Measurements from ENCODE around the gene EIPR1. TPM values are rescaled to one million over a fixed set of nuclear protein-coding genes. Genes with fewer than 3 reads are reported as not detected.

Gene EIPR1
- total RNA-seq, 1 donor from 2014 or later: 46.4 TPM

DNA sequence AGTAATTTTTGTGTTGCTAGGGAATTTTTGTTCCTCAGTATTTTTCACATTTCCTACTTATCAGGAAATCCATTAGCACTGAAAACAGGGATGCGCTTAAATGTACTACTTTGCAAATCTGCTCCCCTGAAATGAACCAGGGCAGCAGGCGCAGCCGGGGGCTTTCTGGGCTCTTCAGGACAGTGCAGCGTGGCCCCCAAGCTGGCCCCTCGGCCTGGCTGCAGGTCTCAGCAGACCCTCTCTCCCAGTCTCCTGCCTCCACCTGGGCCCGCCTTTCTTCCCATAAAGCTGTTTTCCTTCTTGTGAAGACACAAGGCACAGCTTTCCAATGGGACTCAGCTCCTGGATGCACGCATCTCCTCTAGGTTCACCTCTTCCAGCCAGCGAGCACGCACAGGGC lies 35.3 kb downstream of the EIPR1 start:
- Mint-ChIP-seq H3K36me3 (ENCODE audit: low read depth) (peaks cover 19% of the 10 kb centered on the region), H3K9me3 (no peaks in the 10 kb centered on the region), H3K27ac (no peak overlapping the region), H3K4me1 (ENCODE audit: low read depth) (no peaks in the 10 kb centered on the region), H3K27me3 (ENCODE audit: low read depth) (no peaks in the 10 kb centered on the region), H3K4me3 (ENCODE audit: low read depth) (no peak overlapping the region)
- intact Hi-C loops (cut with micrococcal nuclease): no loop called here
- no peak for DNase-seq (ENCODE audit: low spot score)

DNA sequence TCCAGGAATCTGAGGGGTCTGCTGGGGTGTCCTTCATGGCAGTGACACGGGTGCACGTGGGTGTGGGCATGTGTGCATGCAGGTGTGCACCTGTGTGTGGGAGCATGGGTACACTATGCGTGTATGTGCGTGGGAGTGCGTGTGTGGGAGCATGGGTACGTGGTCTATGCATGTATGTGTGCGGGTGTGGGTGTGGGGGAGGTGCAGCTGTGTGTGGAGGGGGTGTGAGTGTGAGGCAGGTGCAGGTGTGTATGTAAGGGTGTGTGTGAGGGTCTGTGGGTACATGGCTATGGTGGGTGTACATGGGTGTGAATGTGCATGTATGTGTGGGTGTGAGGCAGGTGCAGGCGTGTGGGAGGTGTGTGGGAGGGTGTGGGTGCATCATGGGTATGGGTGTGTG lies 36.3 kb downstream of the EIPR1 start:
- intact Hi-C loops (cut with micrococcal nuclease): no loop called here
- no peaks in the 10 kb centered on the region for H3K9me3 Mint-ChIP-seq
- no peak for DNase-seq (ENCODE audit: low spot score)
- no peaks in the 10 kb centered on the region for H3K4me1 Mint-ChIP-seq (ENCODE audit: low read depth)
- no peak overlapping the region for H3K27ac Mint-ChIP-seq
- peaks cover 14% of the 10 kb centered on the region for H3K36me3 Mint-ChIP-seq (ENCODE audit: low read depth)
- no peak overlapping the region for H3K4me3 Mint-ChIP-seq (ENCODE audit: low read depth)
- no peaks in the 10 kb centered on the region for H3K27me3 Mint-ChIP-seq (ENCODE audit: low read depth)

DNA sequence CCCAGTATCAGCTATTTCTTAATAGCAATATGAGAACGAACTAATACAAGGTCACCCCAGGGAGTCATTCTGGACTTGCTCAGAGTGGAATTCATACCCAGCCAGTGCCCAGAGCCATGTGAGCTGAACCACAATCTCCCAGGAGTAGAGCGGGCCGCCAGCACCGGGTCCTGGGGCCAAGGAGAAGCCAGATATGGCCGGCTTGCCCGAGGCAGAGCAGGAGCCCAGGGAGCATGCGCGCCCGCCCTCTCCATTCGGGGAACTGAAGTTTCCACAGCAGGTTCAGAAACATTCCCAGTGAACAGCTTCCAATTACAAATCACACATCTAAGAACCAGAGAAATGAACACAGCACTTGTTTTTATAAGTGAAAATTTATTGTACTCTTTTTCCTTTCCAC lies 37.5 kb downstream of the EIPR1 start:
- intact Hi-C loops (cut with micrococcal nuclease): no loop called here
- H3K27ac Mint-ChIP-seq: no peak overlapping the region
- DNase-seq (ENCODE audit: low spot score): no peak
- no peaks in the 10 kb centered on the region for H3K9me3 Mint-ChIP-seq
- H3K36me3 Mint-ChIP-seq (ENCODE audit: low read depth): peaks cover 25% of the 10 kb centered on the region
- no peaks in the 10 kb centered on the region for H3K27me3 Mint-ChIP-seq (ENCODE audit: low read depth)
- no peaks in the 10 kb centered on the region for H3K4me1 Mint-ChIP-seq (ENCODE audit: low read depth)
- no peak overlapping the region for H3K4me3 Mint-ChIP-seq (ENCODE audit: low read depth)

DNA sequence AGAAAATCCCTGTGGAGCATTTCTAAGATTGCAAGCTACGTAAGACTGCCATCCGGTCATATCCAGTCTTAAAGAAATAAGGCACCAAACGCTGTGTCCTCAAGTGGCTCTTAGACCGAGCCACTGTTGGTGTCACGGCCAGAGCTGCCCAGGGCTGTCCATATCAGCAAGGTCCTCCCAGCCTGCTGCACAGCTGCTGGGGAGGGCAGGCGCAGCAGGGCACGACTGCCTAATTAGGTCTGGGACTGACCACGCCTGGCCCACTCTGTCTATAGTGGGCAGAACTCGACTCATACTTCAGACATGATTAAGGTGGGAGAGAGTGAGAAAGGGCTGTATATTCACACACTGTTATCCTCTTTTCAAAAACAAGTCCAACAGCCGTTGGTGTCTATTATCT lies 39.3 kb downstream of the EIPR1 start:
- intact Hi-C loops (cut with micrococcal nuclease): no loop called here
- H3K27ac Mint-ChIP-seq: no peak overlapping the region
- no peaks in the 10 kb centered on the region for H3K4me1 Mint-ChIP-seq (ENCODE audit: low read depth)
- no peaks in the 10 kb centered on the region for H3K9me3 Mint-ChIP-seq
- H3K4me3 Mint-ChIP-seq (ENCODE audit: low read depth): no peak overlapping the region
- no peaks in the 10 kb centered on the region for H3K27me3 Mint-ChIP-seq (ENCODE audit: low read depth)
- DNase-seq (ENCODE audit: low spot score): no peak
- peaks cover 41% of the 10 kb centered on the region for H3K36me3 Mint-ChIP-seq (ENCODE audit: low read depth)

DNA sequence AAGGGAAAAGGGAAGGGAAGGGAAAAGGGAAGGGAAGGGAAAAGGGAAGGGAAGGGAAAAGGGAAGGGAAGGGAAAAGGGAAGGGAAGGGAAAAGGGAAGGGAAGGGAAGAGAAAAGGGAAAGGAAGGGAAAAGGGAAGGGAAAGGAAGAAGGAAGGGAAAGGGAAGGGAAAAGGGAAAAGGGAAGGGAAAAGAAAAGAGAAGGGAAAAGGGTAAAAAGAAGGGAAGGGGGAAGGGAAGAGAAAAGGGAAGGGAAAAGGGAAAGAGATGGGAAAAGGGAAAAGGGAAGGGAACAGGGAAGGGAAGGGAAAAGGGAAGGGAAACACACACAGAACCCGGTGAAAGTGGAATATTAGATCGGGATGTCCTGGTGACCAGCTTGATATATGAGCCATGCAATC lies 40.8 kb downstream of the EIPR1 start:
- DNase-seq (ENCODE audit: low spot score): no peak
- peaks cover 55% of the 10 kb centered on the region for H3K36me3 Mint-ChIP-seq (ENCODE audit: low read depth)
- no peak overlapping the region for H3K4me3 Mint-ChIP-seq (ENCODE audit: low read depth)
- no peak overlapping the region for H3K27ac Mint-ChIP-seq
- no peaks in the 10 kb centered on the region for H3K9me3 Mint-ChIP-seq
- H3K4me1 Mint-ChIP-seq (ENCODE audit: low read depth): no peaks in the 10 kb centered on the region
- H3K27me3 Mint-ChIP-seq (ENCODE audit: low read depth): no peaks in the 10 kb centered on the region
- intact Hi-C loops (cut with micrococcal nuclease): no loop called here

DNA sequence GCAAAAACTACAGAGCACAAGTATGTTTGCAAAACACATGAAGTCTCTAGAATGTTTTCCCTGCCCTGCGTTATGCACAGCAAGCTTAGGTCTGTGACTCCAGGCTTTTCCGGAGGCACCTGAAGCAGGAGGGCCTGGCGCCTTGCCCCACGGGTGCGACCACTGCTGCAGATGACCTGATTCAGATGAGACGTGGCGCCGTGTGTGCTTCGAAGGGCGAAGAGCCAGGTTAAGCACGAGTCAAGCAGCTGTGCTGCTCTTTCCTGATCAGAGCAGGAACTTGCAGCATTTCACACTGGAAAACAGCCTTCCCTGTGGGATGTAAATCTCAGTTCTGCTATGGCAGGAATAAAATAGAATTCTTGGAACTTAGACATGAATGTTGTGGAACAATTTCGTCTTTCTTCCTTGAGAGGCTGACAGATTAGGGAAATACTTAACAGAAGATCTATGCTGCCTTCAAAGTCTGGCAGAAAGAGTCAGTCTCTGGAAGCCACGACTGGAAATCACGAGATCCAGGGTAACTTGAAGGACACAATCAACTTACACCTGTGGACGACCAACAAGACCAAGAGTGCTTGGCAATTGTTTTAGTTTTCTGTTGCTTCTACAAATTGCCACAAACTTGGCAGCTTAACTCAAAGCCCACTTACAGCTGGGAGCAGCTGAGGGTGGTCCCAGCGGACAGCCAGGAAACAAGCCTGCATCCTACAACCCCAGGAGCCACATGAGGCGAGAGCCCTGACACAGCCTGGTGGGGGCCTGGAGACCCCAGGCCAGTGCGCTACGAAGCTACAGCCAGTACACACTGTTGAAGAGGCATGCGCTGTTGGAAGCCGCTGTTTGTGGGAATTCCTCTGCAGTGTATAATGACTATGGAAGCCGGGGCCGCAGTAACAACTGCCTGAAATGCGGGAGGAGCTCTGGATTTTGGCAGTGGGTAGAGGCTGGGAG lies 42.9 kb downstream of the EIPR1 start:
- no peaks in the 10 kb centered on the region for H3K4me1 Mint-ChIP-seq (ENCODE audit: low read depth)
- H3K9me3 Mint-ChIP-seq: no peaks in the 10 kb centered on the region
- peaks cover 67% of the 10 kb centered on the region for H3K36me3 Mint-ChIP-seq (ENCODE audit: low read depth)
- DNase-seq (ENCODE audit: low spot score): no peak
- no peaks in the 10 kb centered on the region for H3K27me3 Mint-ChIP-seq (ENCODE audit: low read depth)
- no peak overlapping the region for H3K27ac Mint-ChIP-seq
- intact Hi-C loops (cut with micrococcal nuclease): no loop called here
- no peak overlapping the region for H3K4me3 Mint-ChIP-seq (ENCODE audit: low read depth)

DNA sequence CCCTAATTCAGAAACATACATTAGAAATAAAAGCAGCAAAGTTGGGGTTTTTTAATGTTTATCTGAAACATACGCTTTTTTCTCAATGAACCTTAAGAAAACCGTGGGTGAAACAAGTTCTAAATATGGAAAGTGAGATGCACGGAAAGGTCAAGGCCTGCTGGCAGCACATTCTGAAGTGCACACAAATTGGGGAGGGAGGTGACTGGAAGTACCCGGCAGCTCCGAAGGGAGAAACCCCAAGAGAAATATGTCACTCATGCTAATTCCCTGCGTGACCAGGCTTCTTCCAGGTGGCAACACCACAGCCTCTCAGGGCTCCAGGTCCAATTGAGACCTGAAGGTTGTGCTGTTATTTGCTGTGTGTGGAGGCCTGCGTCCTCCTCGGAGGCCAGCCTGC lies 45.5 kb downstream of the EIPR1 start:
- intact Hi-C loops (cut with micrococcal nuclease): no loop called here
- H3K27ac Mint-ChIP-seq: no peak overlapping the region
- DNase-seq (ENCODE audit: low spot score): no peak
- H3K9me3 Mint-ChIP-seq: no peaks in the 10 kb centered on the region
- no peaks in the 10 kb centered on the region for H3K27me3 Mint-ChIP-seq (ENCODE audit: low read depth)
- H3K4me3 Mint-ChIP-seq (ENCODE audit: low read depth): no peak overlapping the region
- peaks cover 56% of the 10 kb centered on the region for H3K36me3 Mint-ChIP-seq (ENCODE audit: low read depth)
- H3K4me1 Mint-ChIP-seq (ENCODE audit: low read depth): no peaks in the 10 kb centered on the region

DNA sequence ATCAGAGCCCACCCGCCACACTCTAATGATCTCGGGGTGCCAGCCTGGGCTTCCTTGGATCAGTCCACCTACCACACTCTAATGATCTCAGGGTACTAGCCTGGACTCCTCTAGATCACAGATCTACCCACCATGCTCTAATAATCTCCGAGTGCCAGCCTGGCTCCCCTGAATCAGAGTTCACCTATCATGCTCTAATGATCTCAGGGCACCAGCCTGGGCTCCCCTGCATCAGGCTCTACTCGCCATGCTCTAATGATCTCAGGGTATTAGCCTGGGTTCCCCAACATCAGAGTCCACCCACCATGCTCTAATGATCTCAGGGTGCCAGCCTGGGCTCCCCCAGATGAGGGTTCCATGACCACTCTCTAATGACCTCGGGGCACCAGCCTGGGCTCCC lies 48.1 kb downstream of the EIPR1 start:
- H3K9me3 Mint-ChIP-seq: no peaks in the 10 kb centered on the region
- H3K27ac Mint-ChIP-seq: no peak overlapping the region
- intact Hi-C loops (cut with micrococcal nuclease): no loop called here
- H3K4me3 Mint-ChIP-seq (ENCODE audit: low read depth): no peak overlapping the region
- H3K27me3 Mint-ChIP-seq (ENCODE audit: low read depth): no peaks in the 10 kb centered on the region
- no peaks in the 10 kb centered on the region for H3K4me1 Mint-ChIP-seq (ENCODE audit: low read depth)
- H3K36me3 Mint-ChIP-seq (ENCODE audit: low read depth): peaks cover 36% of the 10 kb centered on the region
- DNase-seq (ENCODE audit: low spot score): no peak

DNA sequence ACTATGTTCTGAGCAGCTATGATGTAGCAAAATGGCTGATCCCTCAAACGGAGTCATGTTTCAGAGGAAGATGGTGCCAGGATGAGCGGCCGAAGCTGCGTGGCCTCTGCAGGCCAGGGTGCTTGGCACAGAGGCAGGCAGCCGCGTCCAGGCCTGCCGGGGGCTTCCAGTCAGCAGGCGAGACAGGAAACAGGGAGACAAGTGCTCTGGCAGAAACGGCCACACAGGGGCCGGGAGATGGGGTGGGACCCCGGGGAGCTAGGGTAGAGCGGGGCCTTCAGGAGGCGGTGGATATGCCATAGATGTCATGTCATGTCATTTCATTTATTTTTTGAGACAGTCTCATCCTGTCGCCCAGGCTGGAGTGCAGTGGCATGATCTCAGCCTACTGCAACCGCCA lies 50.7 kb downstream of the EIPR1 start:
- no peak for DNase-seq (ENCODE audit: low spot score)
- Mint-ChIP-seq H3K27ac (no peak overlapping the region), H3K27me3 (ENCODE audit: low read depth) (no peaks in the 10 kb centered on the region), H3K4me3 (ENCODE audit: low read depth) (no peak overlapping the region), H3K4me1 (ENCODE audit: low read depth) (no peaks in the 10 kb centered on the region), H3K9me3 (no peaks in the 10 kb centered on the region), H3K36me3 (ENCODE audit: low read depth) (peaks cover 12% of the 10 kb centered on the region)
- intact Hi-C loops (cut with micrococcal nuclease): no loop called here

DNA sequence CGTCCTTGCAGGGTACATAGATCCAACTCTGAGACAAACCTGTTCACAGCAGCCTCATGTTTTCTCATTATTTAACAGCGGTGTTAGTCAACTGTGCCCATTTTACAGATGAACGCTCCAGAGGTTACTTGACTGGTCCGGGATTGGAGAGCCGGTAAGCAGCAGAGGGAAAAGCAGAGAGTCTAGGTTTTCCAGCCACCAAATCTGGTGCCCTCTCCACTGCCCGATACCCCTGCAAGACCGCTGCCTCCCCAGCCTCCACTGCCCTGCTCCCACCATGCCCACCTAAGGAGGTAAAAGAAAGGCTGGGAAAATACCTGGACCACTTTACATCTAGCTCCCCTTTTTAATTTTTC lies 51.5 kb downstream of the EIPR1 start:
- Mint-ChIP-seq H3K4me1 (ENCODE audit: low read depth) (no peaks in the 10 kb centered on the region), H3K9me3 (no peaks in the 10 kb centered on the region), H3K27ac (no peak overlapping the region), H3K4me3 (ENCODE audit: low read depth) (no peak overlapping the region), H3K27me3 (ENCODE audit: low read depth) (no peaks in the 10 kb centered on the region), H3K36me3 (ENCODE audit: low read depth) (peaks cover 16% of the 10 kb centered on the region)
- intact Hi-C loops (cut with micrococcal nuclease): no loop called here
- no peak for DNase-seq (ENCODE audit: low spot score)

DNA sequence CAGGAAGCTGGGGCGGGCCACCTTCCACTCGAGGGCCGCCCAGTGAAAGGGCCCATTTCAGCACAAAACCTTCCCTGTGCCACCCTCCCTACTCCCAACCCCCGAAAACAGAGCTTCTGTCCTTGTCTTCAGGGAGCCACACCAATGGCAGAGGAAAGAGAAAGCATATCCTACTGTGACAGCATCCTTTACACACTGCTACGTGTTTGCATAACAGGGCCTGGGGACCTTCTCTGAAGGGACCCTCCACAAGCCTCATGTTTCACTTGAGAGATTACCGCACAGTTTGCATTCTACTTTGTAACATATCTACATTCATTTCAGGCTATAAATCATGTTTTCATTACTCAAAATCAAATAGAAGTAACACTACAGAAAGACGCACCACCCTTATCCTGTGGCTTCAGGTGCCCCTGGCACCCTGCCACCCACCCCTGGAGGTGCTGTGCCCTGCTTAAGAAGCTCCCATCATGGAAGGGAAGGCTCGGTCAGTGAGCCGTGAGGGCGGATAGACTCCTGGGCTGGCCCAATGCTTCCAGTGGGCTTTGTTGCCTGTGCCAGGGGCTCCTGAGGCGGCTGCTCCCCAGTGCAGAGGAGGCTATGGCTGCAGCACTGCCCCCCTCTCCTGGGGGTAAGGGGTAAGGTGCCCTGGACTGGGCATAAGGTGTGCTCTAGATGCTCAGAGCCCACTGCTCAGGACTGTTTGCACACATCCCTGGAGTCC lies 52.0 kb downstream of the EIPR1 start:
- intact Hi-C loops (cut with micrococcal nuclease): no loop called here
- Mint-ChIP-seq H3K36me3 (ENCODE audit: low read depth) (peaks cover 12% of the 10 kb centered on the region), H3K4me1 (ENCODE audit: low read depth) (no peaks in the 10 kb centered on the region), H3K27ac (no peak overlapping the region), H3K27me3 (ENCODE audit: low read depth) (no peaks in the 10 kb centered on the region), H3K9me3 (no peaks in the 10 kb centered on the region), H3K4me3 (ENCODE audit: low read depth) (no peak overlapping the region)
- DNase-seq (ENCODE audit: low spot score): no peak

DNA sequence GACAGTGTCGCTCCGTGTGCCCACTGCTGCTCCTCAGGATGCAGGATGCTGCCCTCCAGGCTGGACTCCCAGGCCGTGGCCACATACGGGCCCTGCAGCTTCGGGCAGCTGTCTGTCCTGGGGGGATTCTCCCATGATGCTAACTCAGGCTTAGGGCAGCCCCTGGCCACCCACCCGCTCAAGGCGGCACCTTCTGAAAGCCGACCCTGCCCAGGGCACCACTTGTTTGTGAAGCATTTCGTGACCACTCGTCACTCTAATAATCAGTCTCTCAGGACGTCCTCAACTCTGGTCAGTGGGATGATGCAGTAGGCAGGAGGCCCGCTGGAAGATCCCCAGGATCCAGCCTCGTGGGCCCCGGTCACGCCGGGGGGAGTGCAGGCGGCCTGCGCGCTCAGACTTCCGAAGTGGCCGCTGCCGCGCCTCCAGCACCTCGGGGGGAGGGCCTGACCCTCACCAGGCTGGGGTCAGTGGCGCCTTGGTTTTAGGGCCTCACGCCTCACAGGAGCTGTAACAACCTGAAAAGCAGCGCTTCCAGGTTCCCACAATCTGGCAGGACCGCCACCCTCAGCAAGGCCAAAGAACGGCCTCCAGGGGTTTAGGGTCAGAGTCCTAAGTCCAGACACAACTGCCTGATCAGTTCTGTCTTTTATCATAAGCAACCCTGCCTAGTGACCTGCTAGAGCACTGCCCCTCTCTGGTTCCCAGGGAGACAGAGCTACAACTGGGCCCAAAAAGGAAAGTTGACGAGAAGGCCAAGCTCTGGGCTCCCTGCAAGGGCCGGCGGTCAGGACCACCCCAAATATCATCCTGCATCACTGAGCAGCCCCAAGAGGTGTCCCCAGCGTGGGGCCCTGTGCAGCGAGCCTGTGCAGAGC lies 53.0 kb downstream of the EIPR1 start:
- peaks cover 8% of the 10 kb centered on the region for H3K36me3 Mint-ChIP-seq (ENCODE audit: low read depth)
- intact Hi-C loops (cut with micrococcal nuclease): no loop called here
- no peak for DNase-seq (ENCODE audit: low spot score)
- H3K9me3 Mint-ChIP-seq: no peaks in the 10 kb centered on the region
- no peaks in the 10 kb centered on the region for H3K4me1 Mint-ChIP-seq (ENCODE audit: low read depth)
- no peak overlapping the region for H3K4me3 Mint-ChIP-seq (ENCODE audit: low read depth)
- H3K27ac Mint-ChIP-seq: no peak overlapping the region
- no peaks in the 10 kb centered on the region for H3K27me3 Mint-ChIP-seq (ENCODE audit: low read depth)

DNA sequence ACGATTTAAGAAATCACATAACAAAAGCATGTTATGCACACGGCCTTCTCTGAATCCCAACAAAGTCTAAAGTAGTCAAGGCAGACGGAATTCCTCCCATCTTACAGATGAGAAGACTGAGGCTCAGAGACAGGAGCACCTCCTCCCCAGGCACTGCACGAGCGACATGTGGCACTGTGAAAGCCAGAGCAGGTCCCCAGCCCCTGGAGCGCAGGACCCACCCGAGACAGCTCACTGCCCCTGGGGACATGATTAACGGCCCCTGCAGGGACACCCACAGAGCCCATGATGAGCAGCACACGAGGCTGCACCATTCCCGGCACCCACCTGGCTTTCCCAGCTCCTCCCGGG lies 53.6 kb downstream of the EIPR1 start:
- intact Hi-C loops (cut with micrococcal nuclease): no loop called here
- no peaks in the 10 kb centered on the region for H3K9me3 Mint-ChIP-seq
- H3K27ac Mint-ChIP-seq: no peak overlapping the region
- no peaks in the 10 kb centered on the region for H3K4me1 Mint-ChIP-seq (ENCODE audit: low read depth)
- H3K36me3 Mint-ChIP-seq (ENCODE audit: low read depth): peaks cover 8% of the 10 kb centered on the region
- no peak overlapping the region for H3K4me3 Mint-ChIP-seq (ENCODE audit: low read depth)
- no peak for DNase-seq (ENCODE audit: low spot score)
- no peaks in the 10 kb centered on the region for H3K27me3 Mint-ChIP-seq (ENCODE audit: low read depth)

Data from activated T-helper 2 cell treated with anti-CD3 and anti-CD28 coated beads, Interferon-gamma antibody, Interleukin-2, Interleukin-4, amounts not matched to agents 10 μg/mL and 5 μg/mL and 100 μg/mL, durations not matched to agents 14 hours and 24 hours and 36 hours (primary cell).